ENCODE results near the gene NOL3. TPM values are rescaled to one million over a fixed set of nuclear protein-coding genes. Genes with fewer than 3 reads are reported as not detected.

NOL3 gene
- polyA plus RNA-seq, 2 donors: 36.7 to 59.0 TPM

DNA sequence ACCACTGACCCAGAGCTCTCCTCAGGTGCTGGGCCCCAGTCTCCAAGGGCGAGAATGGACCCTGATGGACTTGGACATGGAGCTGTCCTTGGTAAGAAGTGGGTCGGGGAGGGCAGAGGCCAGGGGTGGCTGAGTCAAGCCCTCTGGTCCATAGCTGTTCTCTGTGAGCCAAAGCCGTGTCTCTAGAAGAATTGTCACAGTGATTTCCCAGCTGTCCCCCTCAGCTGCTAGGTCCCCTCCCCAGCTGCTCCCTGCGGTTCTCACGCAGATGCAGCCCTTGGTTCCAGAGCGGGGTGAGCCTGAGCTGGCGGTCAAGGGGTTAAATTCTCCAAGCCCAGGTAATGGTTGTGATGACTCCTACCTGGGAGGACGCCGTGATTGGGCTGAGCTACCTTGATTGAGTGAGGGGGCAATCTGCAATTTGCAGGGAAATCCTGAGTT lies 1.3 kb upstream of the NOL3 start:
- Histone ChIP-seq H3K4me1 (ENCODE audit: control insufficient read depth in 2 of 2, insufficient read depth in 2 of 2, low read length in 1 of 2) (peaks cover 7 to 24% of the 10 kb centered on the region in 2 donors), H3K9me3 (ENCODE audit: control insufficient read depth in 2 of 2, insufficient read depth in 1 of 2, low read depth in 1 of 2, low read length in 1 of 2) (no peaks in the 10 kb centered on the region), H3K27me3 (ENCODE audit: control insufficient read depth in 1 of 2, insufficient read depth in 2 of 2, low read length in 2 of 2) (no peaks in the 10 kb centered on the region), H3K27ac (ENCODE audit: low read depth in 2 of 2, low read length in 1 of 2) (peak overlapping the region in 1 of 2 donors; percentile 92), H3K4me3 (ENCODE audit: low read depth in 1 of 2, low read length in 2 of 2) (no peak overlapping the region), H3K36me3 (ENCODE audit: control insufficient read depth in 2 of 2, insufficient read depth in 2 of 2, low read length in 1 of 2) (peaks cover 0 to 3% of the 10 kb centered on the region in 2 donors)
- 64 to 66% methylated on average over 9 of the region's 9 CpGs for WGBS, 2 donors

DNA sequence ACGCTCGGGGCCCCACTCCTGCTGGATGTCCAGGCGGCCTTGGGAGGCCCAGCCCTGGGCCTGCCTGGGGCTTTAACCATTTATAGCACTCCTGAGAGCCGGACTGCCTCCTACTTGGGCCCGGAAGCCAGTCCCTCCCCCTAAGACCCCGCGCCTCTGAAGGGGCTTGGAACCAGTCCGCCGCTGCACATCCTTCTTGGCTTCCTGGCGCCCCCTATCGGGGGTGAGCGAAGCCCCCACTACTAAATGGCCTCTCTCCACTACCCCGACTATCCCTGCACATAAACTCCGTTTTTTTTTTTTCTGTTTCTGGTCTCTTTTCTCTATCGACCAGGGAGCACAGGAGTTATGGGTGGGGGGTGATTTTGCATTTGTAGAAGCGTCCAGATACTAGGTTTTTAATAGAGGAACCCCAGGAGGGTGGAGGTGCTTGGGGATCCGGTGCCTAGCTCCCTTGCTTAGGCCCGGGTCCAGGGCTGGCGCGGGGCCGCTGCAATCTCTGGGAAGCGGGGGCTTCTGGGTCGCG lies 633 bp upstream of the NOL3 start:
- WGBS, 2 donors: 11% methylated on average over 24 of the region's 24 CpGs
- peak overlapping the region; percentile 36 to 43 for H3K4me3 ChIP-seq (ENCODE audit: low read depth in 1 of 2, low read length in 2 of 2)
- H3K27me3 ChIP-seq (ENCODE audit: control insufficient read depth in 1 of 2, insufficient read depth in 2 of 2, low read length in 2 of 2): no peaks in the 10 kb centered on the region
- peaks cover 0 to 3% of the 10 kb centered on the region in 2 donors for H3K36me3 ChIP-seq (ENCODE audit: control insufficient read depth in 2 of 2, insufficient read depth in 2 of 2, low read length in 1 of 2)
- H3K27ac ChIP-seq (ENCODE audit: low read depth in 2 of 2, low read length in 1 of 2): peak overlapping the region; percentile 92
- peaks cover 6 to 21% of the 10 kb centered on the region in 2 donors for H3K4me1 ChIP-seq (ENCODE audit: control insufficient read depth in 2 of 2, insufficient read depth in 2 of 2, low read length in 1 of 2)
- H3K9me3 ChIP-seq (ENCODE audit: control insufficient read depth in 2 of 2, insufficient read depth in 1 of 2, low read depth in 1 of 2, low read length in 1 of 2): no peaks in the 10 kb centered on the region

DNA sequence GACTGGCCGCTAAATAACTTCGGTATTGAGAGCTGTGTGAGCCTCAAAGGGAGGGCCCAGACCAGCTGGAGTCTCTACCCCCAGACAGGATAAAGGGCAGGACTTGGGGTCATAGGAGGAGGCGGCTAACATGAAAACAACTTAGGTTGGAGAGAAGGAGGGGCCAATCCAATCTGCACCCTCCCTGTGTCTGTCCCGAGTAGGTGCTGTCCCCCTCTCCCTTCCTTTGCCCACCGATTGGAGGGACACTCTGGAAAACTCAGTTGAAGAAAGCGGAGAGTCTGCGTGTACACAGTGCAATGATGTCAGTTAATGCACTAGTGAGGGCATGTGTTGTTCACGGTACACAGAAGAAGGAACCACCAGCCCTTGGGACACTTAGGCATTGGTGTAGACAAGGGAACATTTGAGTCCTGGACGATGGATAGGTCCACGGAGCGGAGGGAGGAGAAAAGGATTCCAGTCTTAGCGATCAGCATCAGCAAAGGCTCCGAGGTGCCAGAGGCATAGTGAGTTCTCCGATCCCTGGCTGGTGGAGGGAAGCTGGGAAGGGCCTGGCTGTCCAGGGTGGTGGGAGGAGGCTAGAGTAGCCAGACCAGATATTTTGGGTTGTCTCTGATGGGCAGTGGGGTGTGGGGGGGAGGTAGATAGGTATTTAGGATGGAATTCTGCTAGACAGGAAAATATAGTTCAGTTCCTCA lies 761 bp downstream of the NOL3 start:
- 29 to 40% methylated on average over 14 of the region's 14 CpGs for WGBS, 2 donors
- H3K27ac ChIP-seq (ENCODE audit: low read depth in 2 of 2, low read length in 1 of 2): peak overlapping the region; percentile 92 to 95
- no peaks in the 10 kb centered on the region for H3K9me3 ChIP-seq (ENCODE audit: control insufficient read depth in 2 of 2, insufficient read depth in 1 of 2, low read depth in 1 of 2, low read length in 1 of 2)
- peaks cover 2 to 3% of the 10 kb centered on the region in 2 donors for H3K36me3 ChIP-seq (ENCODE audit: control insufficient read depth in 2 of 2, insufficient read depth in 2 of 2, low read length in 1 of 2)
- no peaks in the 10 kb centered on the region for H3K27me3 ChIP-seq (ENCODE audit: control insufficient read depth in 1 of 2, insufficient read depth in 2 of 2, low read length in 2 of 2)
- H3K4me3 ChIP-seq (ENCODE audit: low read depth in 1 of 2, low read length in 2 of 2): peak overlapping the region; percentile 36 to 40
- H3K4me1 ChIP-seq (ENCODE audit: control insufficient read depth in 2 of 2, insufficient read depth in 2 of 2, low read length in 1 of 2): peaks cover 9 to 26% of the 10 kb centered on the region in 2 donors

DNA sequence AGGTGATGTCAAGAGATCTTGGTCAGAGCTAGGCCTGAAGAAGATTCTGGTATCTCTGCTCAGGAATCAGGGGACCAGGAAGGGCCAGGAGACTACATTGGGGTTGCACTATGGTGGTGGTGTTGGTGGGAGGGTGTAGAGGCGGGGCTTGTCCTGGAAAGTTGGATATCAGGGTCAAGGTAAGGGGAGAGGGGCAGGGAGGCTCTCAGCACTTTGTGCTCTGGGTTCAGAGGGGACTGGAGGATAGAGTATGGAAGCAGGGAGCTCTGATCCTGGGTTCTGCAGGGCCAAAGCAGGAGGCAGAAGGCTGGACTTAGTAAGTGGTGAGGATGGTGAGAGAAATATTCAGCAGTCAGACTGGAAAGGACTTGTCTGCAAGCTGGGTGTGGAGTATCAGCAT lies 3.0 kb downstream of the NOL3 start:
- 87 to 93% methylated on average over 1 of the region's 1 CpG for WGBS, 2 donors
- Histone ChIP-seq H3K36me3 (ENCODE audit: control insufficient read depth in 2 of 2, insufficient read depth in 2 of 2, low read length in 1 of 2) (peaks cover 3% of the 10 kb centered on the region in 2 donors), H3K27me3 (ENCODE audit: control insufficient read depth in 1 of 2, insufficient read depth in 2 of 2, low read length in 2 of 2) (no peaks in the 10 kb centered on the region), H3K27ac (ENCODE audit: low read depth in 2 of 2, low read length in 1 of 2) (peak overlapping the region; percentile 95 to 99), H3K4me3 (ENCODE audit: low read depth in 1 of 2, low read length in 2 of 2) (peak overlapping the region in 1 of 2 donors; percentile 46), H3K4me1 (ENCODE audit: control insufficient read depth in 2 of 2, insufficient read depth in 2 of 2, low read length in 1 of 2) (peaks cover 9 to 34% of the 10 kb centered on the region in 2 donors), H3K9me3 (ENCODE audit: control insufficient read depth in 2 of 2, insufficient read depth in 1 of 2, low read depth in 1 of 2, low read length in 1 of 2) (no peaks in the 10 kb centered on the region)

DNA sequence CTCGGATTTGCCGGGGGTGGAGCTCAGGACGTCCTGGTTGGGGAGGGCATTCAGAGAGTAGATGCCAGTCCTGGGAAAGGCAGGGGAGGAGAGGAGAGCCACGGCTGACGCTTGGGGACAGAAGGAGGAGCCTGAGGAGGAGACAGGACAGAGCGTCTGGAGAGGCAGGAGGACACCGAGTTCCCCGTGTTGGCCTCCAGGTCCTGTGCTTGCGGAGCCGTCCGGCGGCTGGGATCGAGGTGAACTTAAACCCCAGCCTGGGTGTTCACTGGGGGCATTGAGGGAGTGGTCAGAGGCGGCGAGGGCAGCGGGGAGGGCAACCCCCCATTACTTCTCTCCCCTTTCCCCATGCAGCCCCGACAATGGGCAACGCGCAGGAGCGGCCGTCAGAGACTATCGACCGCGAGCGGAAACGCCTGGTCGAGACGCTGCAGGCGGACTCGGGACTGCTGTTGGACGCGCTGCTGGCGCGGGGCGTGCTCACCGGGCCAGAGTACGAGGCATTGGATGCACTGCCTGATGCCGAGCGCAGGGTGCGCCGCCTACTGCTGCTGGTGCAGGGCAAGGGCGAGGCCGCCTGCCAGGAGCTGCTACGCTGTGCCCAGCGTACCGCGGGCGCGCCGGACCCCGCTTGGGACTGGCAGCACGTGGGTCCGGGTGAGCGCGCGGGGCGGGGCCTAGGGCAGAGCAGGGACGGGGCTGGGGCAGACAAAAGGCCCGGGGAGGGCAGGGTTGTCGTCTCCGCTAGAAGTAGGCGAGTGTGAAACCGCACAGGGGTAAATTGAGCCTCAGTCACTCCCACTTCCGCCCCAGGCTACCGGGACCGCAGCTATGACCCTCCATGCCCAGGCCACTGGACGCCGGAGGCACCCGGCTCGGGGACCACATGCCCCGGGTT lies 3.7 kb downstream of the NOL3 start:
- peak overlapping the region; percentile 95 to 99 for H3K27ac ChIP-seq (ENCODE audit: low read depth in 2 of 2, low read length in 1 of 2)
- no peaks in the 10 kb centered on the region for H3K27me3 ChIP-seq (ENCODE audit: control insufficient read depth in 1 of 2, insufficient read depth in 2 of 2, low read length in 2 of 2)

DNA sequence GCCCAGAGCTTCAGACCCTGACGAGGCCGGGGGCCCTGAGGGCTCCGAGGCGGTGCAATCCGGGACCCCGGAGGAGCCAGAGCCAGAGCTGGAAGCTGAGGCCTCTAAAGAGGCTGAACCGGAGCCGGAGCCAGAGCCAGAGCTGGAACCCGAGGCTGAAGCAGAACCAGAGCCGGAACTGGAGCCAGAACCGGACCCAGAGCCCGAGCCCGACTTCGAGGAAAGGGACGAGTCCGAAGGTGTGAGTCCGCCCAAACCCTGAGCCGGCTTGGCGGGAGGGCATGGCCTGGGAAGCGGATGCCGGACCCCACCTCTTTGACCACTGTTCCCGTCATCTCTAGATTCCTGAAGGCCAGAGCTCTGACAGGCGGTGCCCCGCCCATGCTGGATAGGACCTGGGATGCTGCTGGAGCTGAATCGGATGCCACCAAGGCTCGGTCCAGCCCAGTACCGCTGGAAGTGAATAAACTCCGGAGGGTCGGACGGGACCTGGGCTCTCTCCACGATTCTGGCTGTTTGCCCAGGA lies 4.4 kb downstream of the NOL3 start:
- peaks cover 9 to 43% of the 10 kb centered on the region in 2 donors for H3K4me1 ChIP-seq (ENCODE audit: control insufficient read depth in 2 of 2, insufficient read depth in 2 of 2, low read length in 1 of 2)

More for the DNA sequence above, 3.7 kb downstream of the NOL3 start:
- H3K4me1 ChIP-seq (ENCODE audit: control insufficient read depth in 2 of 2, insufficient read depth in 2 of 2, low read length in 1 of 2): peaks cover 9 to 41% of the 10 kb centered on the region in 2 donors
- peak overlapping the region; percentile 46 to 47 for H3K4me3 ChIP-seq (ENCODE audit: low read depth in 1 of 2, low read length in 2 of 2)
- peaks cover under 1 to 3% of the 10 kb centered on the region in 2 donors for H3K36me3 ChIP-seq (ENCODE audit: control insufficient read depth in 2 of 2, insufficient read depth in 2 of 2, low read length in 1 of 2)
- WGBS, 2 donors: 1% methylated on average over 70 to 71 of the region's 71 CpGs
- no peaks in the 10 kb centered on the region for H3K9me3 ChIP-seq (ENCODE audit: control insufficient read depth in 2 of 2, insufficient read depth in 1 of 2, low read depth in 1 of 2, low read length in 1 of 2)

DNA sequence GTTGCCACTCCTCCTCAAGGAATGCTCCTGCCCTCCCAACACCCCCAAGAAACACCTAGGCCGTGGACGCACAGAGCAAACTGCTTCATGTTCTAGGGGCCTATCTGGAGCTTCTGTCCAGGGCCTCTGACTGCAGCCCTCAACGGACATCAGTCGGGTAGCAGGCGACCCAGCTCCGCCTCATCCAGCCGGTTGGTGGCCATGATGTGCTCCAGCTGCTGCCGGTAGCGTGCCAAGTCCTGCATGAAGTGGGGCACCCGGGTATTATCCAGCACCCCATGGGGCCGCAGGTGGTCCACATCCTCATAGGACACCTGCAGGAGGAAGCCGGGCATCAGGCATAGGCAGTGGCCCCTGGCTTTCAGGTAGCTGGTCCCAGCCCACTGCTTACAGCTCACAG lies 6.3 kb downstream of the NOL3 start:
- peaks cover 0 to 3% of the 10 kb centered on the region in 2 donors for H3K36me3 ChIP-seq (ENCODE audit: control insufficient read depth in 2 of 2, insufficient read depth in 2 of 2, low read length in 1 of 2)
- no peaks in the 10 kb centered on the region for H3K9me3 ChIP-seq (ENCODE audit: control insufficient read depth in 2 of 2, insufficient read depth in 1 of 2, low read depth in 1 of 2, low read length in 1 of 2)
- 59 to 75% methylated on average over 12 of the region's 12 CpGs for WGBS, 2 donors
- no peak overlapping the region for H3K27ac ChIP-seq (ENCODE audit: low read depth in 2 of 2, low read length in 1 of 2)
- H3K27me3 ChIP-seq (ENCODE audit: control insufficient read depth in 1 of 2, insufficient read depth in 2 of 2, low read length in 2 of 2): no peaks in the 10 kb centered on the region
- no peak overlapping the region for H3K4me3 ChIP-seq (ENCODE audit: low read depth in 1 of 2, low read length in 2 of 2)
- H3K4me1 ChIP-seq (ENCODE audit: control insufficient read depth in 2 of 2, insufficient read depth in 2 of 2, low read length in 1 of 2): peaks cover 9 to 35% of the 10 kb centered on the region in 2 donors

More for the DNA sequence above, 4.4 kb downstream of the NOL3 start:
- 30 to 50% methylated on average over 30 to 31 of the region's 31 CpGs for WGBS, 2 donors
- Histone ChIP-seq H3K9me3 (ENCODE audit: control insufficient read depth in 2 of 2, insufficient read depth in 1 of 2, low read depth in 1 of 2, low read length in 1 of 2) (no peaks in the 10 kb centered on the region), H3K27ac (ENCODE audit: low read depth in 2 of 2, low read length in 1 of 2) (peak overlapping the region; percentile 95 to 99), H3K36me3 (ENCODE audit: control insufficient read depth in 2 of 2, insufficient read depth in 2 of 2, low read length in 1 of 2) (peaks cover 0 to 3% of the 10 kb centered on the region in 2 donors), H3K27me3 (ENCODE audit: control insufficient read depth in 1 of 2, insufficient read depth in 2 of 2, low read length in 2 of 2) (no peaks in the 10 kb centered on the region), H3K4me3 (ENCODE audit: low read depth in 1 of 2, low read length in 2 of 2) (peak overlapping the region; percentile 46 to 47)

DNA sequence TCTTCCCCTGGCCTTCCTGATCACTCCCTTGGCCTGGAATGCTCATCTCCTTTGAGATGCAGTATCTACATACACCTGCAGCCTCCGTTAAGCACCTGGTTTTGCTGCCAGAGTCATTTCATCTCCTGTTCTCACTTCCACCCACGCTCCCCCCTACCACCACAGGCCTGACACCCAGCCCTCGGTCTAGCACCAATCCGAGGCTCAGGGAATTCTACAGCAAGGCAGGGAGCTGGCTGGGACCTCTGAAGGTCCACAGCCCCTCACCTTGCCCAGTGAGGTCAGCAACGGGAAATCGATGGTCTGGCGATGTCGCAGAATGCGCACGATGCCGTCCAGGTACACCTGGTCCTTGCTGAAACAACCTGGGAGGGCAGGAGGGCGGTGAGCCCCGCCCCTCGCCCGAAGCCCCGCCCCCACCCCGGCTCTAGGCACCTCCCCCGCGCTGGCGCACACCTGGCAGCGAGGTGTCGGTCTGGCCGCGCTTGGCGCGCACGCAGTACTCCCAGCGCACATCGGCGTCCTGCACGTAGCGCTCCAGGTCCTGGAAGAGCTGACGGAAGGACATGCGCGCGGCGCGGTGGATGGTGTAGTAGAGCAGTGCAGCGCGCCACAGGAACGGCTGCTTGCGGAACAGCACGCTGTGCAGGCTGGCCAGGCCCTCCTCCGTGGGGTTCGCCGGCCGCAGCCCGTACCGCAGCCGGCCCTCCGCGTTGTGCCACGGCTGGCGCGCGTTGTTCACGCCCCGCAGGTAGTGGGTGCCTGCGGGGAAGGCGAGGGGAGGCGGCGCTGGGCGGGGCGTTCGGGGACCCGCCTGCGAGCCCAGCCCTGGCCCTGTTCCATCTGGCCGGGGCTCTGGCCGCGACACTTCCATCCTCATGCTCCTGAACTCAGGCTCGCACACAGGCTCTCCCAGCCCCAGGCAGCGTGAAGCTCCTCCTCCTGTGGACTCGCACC lies 7.7 kb downstream of the NOL3 start:
- Histone ChIP-seq H3K4me3 (ENCODE audit: low read depth in 1 of 2, low read length in 2 of 2) (peak overlapping the region; percentile 50 to 55), H3K4me1 (ENCODE audit: control insufficient read depth in 2 of 2, insufficient read depth in 2 of 2, low read length in 1 of 2) (peaks cover 9 to 35% of the 10 kb centered on the region in 2 donors), H3K27me3 (ENCODE audit: control insufficient read depth in 1 of 2, insufficient read depth in 2 of 2, low read length in 2 of 2) (no peaks in the 10 kb centered on the region), H3K27ac (ENCODE audit: low read depth in 2 of 2, low read length in 1 of 2) (peak overlapping the region; percentile 83 to 89), H3K9me3 (ENCODE audit: control insufficient read depth in 2 of 2, insufficient read depth in 1 of 2, low read depth in 1 of 2, low read length in 1 of 2) (no peaks in the 10 kb centered on the region), H3K36me3 (ENCODE audit: control insufficient read depth in 2 of 2, insufficient read depth in 2 of 2, low read length in 1 of 2) (peaks cover 0 to 3% of the 10 kb centered on the region in 2 donors)
- WGBS, 2 donors: 4 to 5% methylated on average over 51 to 73 of the region's 73 CpGs

Measured in esophagus (tissue), 2 donors.